Vagina (tissue), 2 donors: Measurements from ENCODE around the gene CFAP299. TPM values are rescaled to one million over a fixed set of nuclear protein-coding genes. Genes with fewer than 3 reads are reported as not detected.

ENCODE experiments used
- DNase-seq, 2 donors: peaks; one replicate each; pipeline ENCODE4 v3.0.0-alpha.2; 2017; ENCODE audit errors: extremely low spot score in 2 of 2
- H3K27ac ChIP-seq: fragments of 200-600 bp; sonication (generic); one replicate; pipeline ENCODE4 v1.5.1; 2019
- H3K27me3 ChIP-seq: fragments of 200-600 bp; sonication (generic); one replicate; pipeline ENCODE4 v1.5.1; 2019
- H3K36me3 ChIP-seq, 2 donors: fragments of 200-600 bp; sonication (generic); one replicate each; pipeline ENCODE4 v1.5.1; 2017 to 2019
- H3K4me1 ChIP-seq: fragments of 200-600 bp; sonication (generic); one replicate; pipeline ENCODE4 v1.5.1; 2019
- H3K4me3 ChIP-seq, 2 donors: fragments of 200-600 bp; sonication (generic); 1 replicate in 1 of 2; 2 replicates in 1 of 2; pipeline ENCODE4 v1.5.1; 2016 to 2019
- H3K9me3 ChIP-seq: fragments of 200-600 bp; sonication (generic); one replicate; pipeline ENCODE4 v1.5.1; 2019
- CTCF ChIP-seq, 3 experiments: fragments of 450-650 bp in 2 of 3; fragments of 200-600 bp in 1 of 3; sonication (generic) in 1 of 3; IDR thresholded peaks; one replicate each; pipeline ENCODE4 v1.5.1; 2017 to 2019; ENCODE audit warnings: antibody characterized with exemption in 3 of 3, mild to moderate bottlenecking in 2 of 3, moderate library complexity in 2 of 3
- POLR2A ChIP-seq, 2 donors: fragments of 450-650 bp; IDR thresholded peaks; one replicate each; pipeline ENCODE4 v1.6.1; 2017; ENCODE audit warnings: antibody characterized with exemption in 2 of 2, mild to moderate bottlenecking in 2 of 2, moderate library complexity in 2 of 2
- POLR2AphosphoS5 ChIP-seq, 2 donors: sonication (generic); formaldehyde crosslinking; IDR thresholded peaks; one replicate each; pipeline ENCODE4 v1.9.0; 2017; ENCODE audit warnings: antibody characterized with exemption in 2 of 2, mild to moderate bottlenecking in 2 of 2, low read depth in 1 of 2; ENCODE audit not compliant: insufficient read depth in 1 of 2
- intact Hi-C: fragments of 100-400 bp; cut with DNase I; formaldehyde crosslinking; loops from one replicate; pipeline ENCODE4 v1.15.1; 2023
- total RNA-seq: library from RNA; depleted of rRNA; stranded (reverse); fragments of >200 nt; gene quantifications from one replicate; pipeline ENCODE4 v1.2.3, GENCODE V29; 2016

CFAP299 gene
- total RNA-seq, 1 donor from 2014 or later, result not detected

DNA sequence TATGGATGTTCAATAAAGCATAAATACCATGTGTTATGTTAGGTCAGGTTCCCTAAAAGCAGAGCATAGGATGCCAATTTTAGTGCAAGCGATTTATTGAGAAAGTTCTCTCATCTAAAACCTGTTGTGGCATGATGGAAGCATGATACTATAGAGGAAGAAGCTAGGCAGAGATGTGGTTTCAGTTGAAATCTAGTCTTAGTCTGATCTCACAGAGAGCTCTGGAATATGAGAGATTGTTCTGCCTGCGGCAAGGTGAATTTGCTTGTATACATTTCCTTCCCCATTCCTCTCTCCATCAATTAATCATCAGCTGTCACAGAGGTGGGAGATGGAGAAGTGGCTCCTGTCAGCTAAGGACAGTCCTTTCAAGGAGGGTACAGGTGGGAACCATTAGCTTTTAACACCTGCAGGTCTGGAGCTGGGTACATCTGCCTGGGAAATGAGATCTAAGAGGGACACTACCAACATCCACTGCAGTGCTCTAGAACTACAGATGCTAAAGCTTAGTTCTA is 252.4 kb downstream of the CFAP299 start:
- H3K4me3 ChIP-seq, result no peak overlapping the region
- H3K27me3 ChIP-seq, result no peaks in the 10 kb centered on the region
- H3K4me1 ChIP-seq, result no peaks in the 10 kb centered on the region
- no peak overlapping the region for H3K27ac ChIP-seq
- DNase-seq, result no peak
- no peaks in the 10 kb centered on the region for H3K36me3 ChIP-seq
- TF ChIP-seq POLR2AphosphoS5 (IDR thresholded peaks at IDR 0.05; ENCODE audit: insufficient read depth in 1 of 2, low read depth in 1 of 2), result no peak
- no peak for TF ChIP-seq CTCF (IDR thresholded peaks at IDR 0.05)
- no peak for TF ChIP-seq POLR2A (IDR thresholded peaks at IDR 0.05)
- H3K9me3 ChIP-seq, result no peaks in the 10 kb centered on the region
- intact Hi-C loops, result no loop called here

GRCh38 chr4:80592950-80593349 is 257.4 kb downstream of the CFAP299 start:
- Histone ChIP-seq H3K36me3 (no peaks in the 10 kb centered on the region), H3K27me3 (no peaks in the 10 kb centered on the region), H3K9me3 (no peaks in the 10 kb centered on the region), H3K27ac (no peak overlapping the region), H3K4me1 (no peaks in the 10 kb centered on the region), H3K4me3 (no peak overlapping the region)
- intact Hi-C loops, result no loop called here
- DNase-seq, result no peak
- TF ChIP-seq CTCF (IDR thresholded peaks at IDR 0.05), result peak in 1 of 3 experiments; percentile 7
- TF ChIP-seq POLR2AphosphoS5 (IDR thresholded peaks at IDR 0.05; ENCODE audit: insufficient read depth in 1 of 2, low read depth in 1 of 2), result no peak

DNA sequence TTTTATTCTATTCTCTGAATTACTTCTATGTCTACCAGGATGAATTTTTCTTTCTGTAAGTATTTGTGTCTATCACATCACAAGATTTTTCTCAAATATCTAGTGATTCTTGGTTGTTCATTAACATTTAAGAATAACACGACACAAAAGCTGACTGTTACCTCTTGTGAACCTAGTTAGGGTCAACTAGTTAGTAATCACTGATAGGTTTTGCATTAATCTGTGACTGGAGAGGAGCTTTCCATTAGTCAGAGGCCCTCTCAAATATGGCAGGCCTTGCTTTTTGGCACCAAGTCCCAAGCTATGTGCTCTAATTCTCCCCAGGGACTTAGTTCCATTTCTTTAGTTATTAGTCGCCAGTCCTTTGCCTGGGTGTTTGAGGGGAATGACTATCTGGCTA is 259.2 kb downstream of the CFAP299 start:
- DNase-seq, result no peak
- H3K27ac ChIP-seq, result no peak overlapping the region
- intact Hi-C loops, result no loop called here
- no peaks in the 10 kb centered on the region for H3K4me1 ChIP-seq
- H3K4me3 ChIP-seq, result no peak overlapping the region
- TF ChIP-seq POLR2AphosphoS5 (IDR thresholded peaks at IDR 0.05; ENCODE audit: insufficient read depth in 1 of 2, low read depth in 1 of 2) (no peak), CTCF (IDR thresholded peaks at IDR 0.05) (no peak), POLR2A (IDR thresholded peaks at IDR 0.05) (no peak)
- no peaks in the 10 kb centered on the region for H3K27me3 ChIP-seq
- no peaks in the 10 kb centered on the region for H3K36me3 ChIP-seq
- no peaks in the 10 kb centered on the region for H3K9me3 ChIP-seq

DNA sequence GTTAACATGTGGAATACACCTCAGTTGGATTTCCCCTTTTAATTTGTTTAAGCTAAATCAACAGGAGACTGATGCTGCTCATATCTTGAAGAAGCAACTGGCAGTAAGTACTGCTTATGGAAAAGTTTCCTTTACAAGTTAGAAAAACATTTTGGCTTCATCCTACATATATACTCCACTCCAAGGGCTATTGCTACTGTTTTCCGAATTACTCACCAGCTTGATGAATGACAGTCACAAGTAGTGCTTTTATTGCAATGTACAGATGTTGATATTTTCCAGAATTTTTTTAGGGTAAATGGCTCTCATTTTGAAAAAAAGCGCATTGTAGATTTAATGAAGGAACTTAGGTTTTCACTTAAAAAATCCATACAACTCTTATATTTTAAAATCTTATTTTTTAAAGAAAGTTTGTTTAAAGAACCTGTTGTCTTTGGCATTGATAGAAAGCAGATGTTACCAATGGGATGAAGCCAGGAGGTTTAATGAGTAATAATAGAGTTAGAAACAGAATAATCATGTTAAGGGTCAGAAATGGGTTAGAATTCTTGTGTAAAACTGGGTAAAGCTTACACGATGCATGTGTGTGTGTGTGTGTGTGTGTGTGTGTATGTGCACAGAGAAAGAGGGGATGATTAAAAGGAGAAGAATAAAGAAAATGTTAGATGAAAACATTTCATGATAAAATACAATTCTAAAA is 272.9 kb downstream of the CFAP299 start:
- H3K9me3 ChIP-seq, result no peaks in the 10 kb centered on the region
- TF ChIP-seq POLR2A (IDR thresholded peaks at IDR 0.05), result no peak
- H3K27me3 ChIP-seq, result no peaks in the 10 kb centered on the region
- H3K27ac ChIP-seq, result no peak overlapping the region
- intact Hi-C loops, result no loop called here
- H3K4me3 ChIP-seq, result no peak overlapping the region
- H3K36me3 ChIP-seq, result no peaks in the 10 kb centered on the region
- H3K4me1 ChIP-seq, result no peaks in the 10 kb centered on the region
- no peak for DNase-seq

GRCh38 chr4:80610199-80610598 is 274.7 kb downstream of the CFAP299 start:
- H3K4me1 ChIP-seq, result no peaks in the 10 kb centered on the region
- H3K27me3 ChIP-seq, result no peaks in the 10 kb centered on the region
- DNase-seq, result no peak
- H3K4me3 ChIP-seq, result no peak overlapping the region
- TF ChIP-seq POLR2A (IDR thresholded peaks at IDR 0.05) (no peak), POLR2AphosphoS5 (IDR thresholded peaks at IDR 0.05; ENCODE audit: insufficient read depth in 1 of 2, low read depth in 1 of 2) (no peak), CTCF (IDR thresholded peaks at IDR 0.05) (no peak)
- intact Hi-C loops, result no loop called here
- no peak overlapping the region for H3K27ac ChIP-seq
- H3K36me3 ChIP-seq, result no peaks in the 10 kb centered on the region
- no peaks in the 10 kb centered on the region for H3K9me3 ChIP-seq
